ENCODE measurements around the gene CRTAC1. TPM values are rescaled to one million over a fixed set of nuclear protein-coding genes. Genes with fewer than 3 reads are reported as not detected.

The CRTAC1 gene
- total RNA-seq, 1 donor from 2014 or later = 0.30 TPM

DNA sequence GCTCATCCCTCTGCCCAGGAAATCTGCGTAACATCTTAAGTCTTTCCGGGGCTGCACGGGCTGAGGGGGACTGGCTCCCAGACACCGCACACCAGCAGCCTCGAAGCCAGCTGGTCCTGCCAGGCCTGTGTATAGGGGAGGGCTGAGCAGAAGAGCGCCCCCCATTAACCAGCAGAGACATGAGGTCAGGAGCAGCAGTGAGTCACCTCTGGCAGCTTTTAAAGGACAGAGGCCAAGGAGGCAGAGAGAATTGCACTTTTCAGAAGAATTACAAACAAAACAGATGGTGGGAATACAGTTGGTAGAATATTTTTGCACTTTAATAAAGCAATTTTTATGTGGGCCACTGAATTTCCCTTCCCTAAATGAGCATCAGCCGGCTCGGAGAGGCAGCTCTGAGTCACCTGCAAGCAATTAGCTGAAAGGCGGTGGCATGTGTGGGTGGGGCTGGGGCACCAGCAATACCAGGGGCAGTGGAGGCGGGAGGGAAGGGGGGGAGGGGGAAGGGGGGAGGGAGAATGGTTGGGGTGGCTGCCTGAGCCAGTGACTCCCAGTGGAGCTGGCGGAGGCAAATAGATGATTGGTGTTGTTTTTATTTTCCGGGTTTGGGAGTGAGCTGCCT lies 141.7 kb downstream of the CRTAC1 start:
- H3K27ac ChIP-seq = no peak overlapping the region
- Mint-ChIP-seq H3K4me3 (no peak overlapping the region), H3K36me3 (no peaks in the 10 kb centered on the region), H3K9me3 (no peaks in the 10 kb centered on the region), H3K4me1 (peaks cover 16% of the 10 kb centered on the region), H3K27ac (no peak overlapping the region), H3K27me3 (ENCODE audit: insufficient read depth, low read depth) (peaks cover 3% of the 10 kb centered on the region)
- H3K9me3 ChIP-seq (ENCODE audit: low read depth) = no peaks in the 10 kb centered on the region
- H2AFZ ChIP-seq (replicated peaks) = no peak overlapping the region
- TF ChIP-seq EZH2phosphoT487 (IDR thresholded peaks at IDR 0.05) = no peak
- no peak for TF ChIP-seq EZH2 (IDR thresholded peaks at IDR 0.05)
- TF ChIP-seq, protein P1, sequence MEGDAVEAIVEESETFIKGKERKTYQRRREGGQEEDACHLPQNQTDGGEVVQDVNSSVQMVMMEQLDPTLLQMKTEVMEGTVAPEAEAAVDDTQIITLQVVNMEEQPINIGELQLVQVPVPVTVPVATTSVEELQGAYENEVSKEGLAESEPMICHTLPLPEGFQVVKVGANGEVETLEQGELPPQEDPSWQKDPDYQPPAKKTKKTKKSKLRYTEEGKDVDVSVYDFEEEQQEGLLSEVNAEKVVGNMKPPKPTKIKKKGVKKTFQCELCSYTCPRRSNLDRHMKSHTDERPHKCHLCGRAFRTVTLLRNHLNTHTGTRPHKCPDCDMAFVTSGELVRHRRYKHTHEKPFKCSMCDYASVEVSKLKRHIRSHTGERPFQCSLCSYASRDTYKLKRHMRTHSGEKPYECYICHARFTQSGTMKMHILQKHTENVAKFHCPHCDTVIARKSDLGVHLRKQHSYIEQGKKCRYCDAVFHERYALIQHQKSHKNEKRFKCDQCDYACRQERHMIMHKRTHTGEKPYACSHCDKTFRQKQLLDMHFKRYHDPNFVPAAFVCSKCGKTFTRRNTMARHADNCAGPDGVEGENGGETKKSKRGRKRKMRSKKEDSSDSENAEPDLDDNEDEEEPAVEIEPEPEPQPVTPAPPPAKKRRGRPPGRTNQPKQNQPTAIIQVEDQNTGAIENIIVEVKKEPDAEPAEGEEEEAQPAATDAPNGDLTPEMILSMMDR (IDR thresholded peaks at IDR 0.05) = peak; percentile 5
- no peak overlapping the region for H3K9ac ChIP-seq
- no peaks in the 10 kb centered on the region for H3K79me2 ChIP-seq (ENCODE audit: low read depth)
- H3K4me3 ChIP-seq = no peak overlapping the region
- no peaks in the 10 kb centered on the region for H3K36me3 ChIP-seq
- DNase-seq (ENCODE audit: low spot score) = peak; percentile 38
- H3K4me2 ChIP-seq = no peak overlapping the region
- H3K4me1 ChIP-seq = peaks cover 24% of the 10 kb centered on the region
- H4K20me1 ChIP-seq (ENCODE audit: low read depth) = no peaks in the 10 kb centered on the region
- H3K27me3 ChIP-seq = no peaks in the 10 kb centered on the region
- H3F3A ChIP-seq (ENCODE audit: low read depth) = no peaks in the 10 kb centered on the region

DNA sequence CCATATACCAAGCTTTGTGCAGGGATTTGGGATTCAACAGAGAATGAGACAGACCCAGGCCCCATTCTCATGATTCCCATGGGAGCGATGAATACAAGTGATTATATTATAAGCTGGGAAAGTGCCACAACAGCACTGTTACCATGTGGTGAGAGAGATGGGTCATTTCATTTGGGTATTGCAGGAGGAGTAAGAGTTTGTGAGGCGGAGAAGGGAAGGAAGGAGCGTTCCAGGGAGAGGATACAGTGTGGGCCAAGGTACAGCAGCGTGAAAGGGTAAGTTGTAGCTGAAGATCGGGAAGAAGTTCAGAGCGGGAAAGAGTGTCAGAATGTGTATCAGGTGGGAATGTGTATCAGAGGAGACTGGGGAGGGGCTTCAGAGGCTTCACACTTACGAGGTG lies 142.3 kb downstream of the CRTAC1 start:
- no peak overlapping the region for H3K4me2 ChIP-seq

DNA sequence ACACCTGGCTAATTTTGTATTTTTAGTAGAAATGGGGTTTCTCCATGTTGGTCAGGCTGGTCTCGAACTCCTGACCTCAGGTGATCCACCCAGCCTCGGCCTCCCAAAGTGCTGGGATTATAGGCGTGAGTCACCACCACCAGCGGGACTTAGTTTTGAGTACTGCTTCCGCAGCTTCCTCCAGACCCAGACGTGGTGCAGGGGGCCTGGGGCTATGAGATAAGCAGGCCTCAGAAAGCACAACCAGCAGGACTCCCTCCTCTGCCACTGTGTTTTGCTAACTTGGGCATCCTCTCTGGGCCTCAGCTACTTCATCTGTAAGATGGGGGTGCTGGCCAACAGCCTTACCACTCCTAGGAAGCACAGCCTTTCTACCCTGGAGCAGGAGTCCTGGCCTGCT lies 143.0 kb downstream of the CRTAC1 start:
- TF ChIP-seq EZH2 (IDR thresholded peaks at IDR 0.05) = no peak
- TF ChIP-seq, protein P1 (IDR thresholded peaks at IDR 0.05) = no peak
- no peak for TF ChIP-seq EZH2phosphoT487 (IDR thresholded peaks at IDR 0.05)
- no peak overlapping the region for H3K27ac Mint-ChIP-seq
- H3K27me3 ChIP-seq = no peaks in the 10 kb centered on the region

More for the DNA sequence above, 142.3 kb downstream of the CRTAC1 start:
- H3K36me3 ChIP-seq = no peaks in the 10 kb centered on the region
- no peak overlapping the region for H3K27ac Mint-ChIP-seq
- no peak overlapping the region for H2AFZ ChIP-seq (replicated peaks)
- H3F3A ChIP-seq (ENCODE audit: low read depth) = no peaks in the 10 kb centered on the region
- no peak overlapping the region for H3K9ac ChIP-seq
- H3K27me3 ChIP-seq = no peaks in the 10 kb centered on the region
- no peak overlapping the region for H3K4me3 ChIP-seq
- H3K27ac ChIP-seq = no peak overlapping the region
- no peak for TF ChIP-seq EZH2 (IDR thresholded peaks at IDR 0.05)
- no peaks in the 10 kb centered on the region for H4K20me1 ChIP-seq (ENCODE audit: low read depth)
- H3K79me2 ChIP-seq (ENCODE audit: low read depth) = no peaks in the 10 kb centered on the region
- H3K4me3 Mint-ChIP-seq = no peak overlapping the region
- no peaks in the 10 kb centered on the region for H3K36me3 Mint-ChIP-seq
- H3K9me3 Mint-ChIP-seq = no peaks in the 10 kb centered on the region
- no peak for DNase-seq (ENCODE audit: low spot score)
- H3K27me3 Mint-ChIP-seq (ENCODE audit: insufficient read depth, low read depth) = peaks cover 3% of the 10 kb centered on the region
- H3K4me1 ChIP-seq = peaks cover 24% of the 10 kb centered on the region
- H3K9me3 ChIP-seq (ENCODE audit: low read depth) = no peaks in the 10 kb centered on the region
- H3K4me1 Mint-ChIP-seq = peaks cover 16% of the 10 kb centered on the region

DNA sequence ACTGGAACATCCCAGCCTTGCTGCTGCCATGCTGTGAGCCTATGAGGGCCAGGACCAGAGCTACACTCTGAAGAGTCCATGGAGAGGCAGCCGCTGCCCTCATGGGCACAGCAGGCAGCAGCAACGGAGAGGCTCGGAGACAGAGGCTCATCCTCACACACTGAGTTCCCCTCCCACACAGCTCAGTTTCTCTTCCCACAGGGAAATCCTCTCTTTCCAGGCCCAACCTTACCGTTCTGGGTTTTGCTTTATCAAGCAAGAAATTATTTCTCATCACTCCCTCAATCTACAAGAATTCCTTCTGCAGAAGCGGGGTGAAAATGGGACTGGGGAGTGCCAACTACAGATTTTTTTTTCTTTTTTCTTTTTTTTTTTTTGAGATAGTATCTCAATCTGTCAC lies 144.1 kb downstream of the CRTAC1 start:
- H3K9me3 ChIP-seq (ENCODE audit: low read depth) = no peaks in the 10 kb centered on the region
- no peaks in the 10 kb centered on the region for H3K36me3 ChIP-seq
- TF ChIP-seq, protein P1 (IDR thresholded peaks at IDR 0.05) = no peak
- TF ChIP-seq EZH2phosphoT487 (IDR thresholded peaks at IDR 0.05) (no peak), EZH2 (IDR thresholded peaks at IDR 0.05) (no peak)
- H3F3A ChIP-seq (ENCODE audit: low read depth) = no peaks in the 10 kb centered on the region
- no peak for DNase-seq (ENCODE audit: low spot score)
- H3K9ac ChIP-seq = no peak overlapping the region
- H3K9me3 Mint-ChIP-seq = no peaks in the 10 kb centered on the region
- no peak overlapping the region for H3K4me3 ChIP-seq
- H3K27me3 Mint-ChIP-seq (ENCODE audit: insufficient read depth, low read depth) = peaks cover 3% of the 10 kb centered on the region
- no peaks in the 10 kb centered on the region for H3K79me2 ChIP-seq (ENCODE audit: low read depth)
- no peak overlapping the region for H3K4me2 ChIP-seq
- H3K4me1 ChIP-seq = peaks cover 17% of the 10 kb centered on the region
- peak overlapping the region; percentile 50 for H2AFZ ChIP-seq (replicated peaks)
- no peaks in the 10 kb centered on the region for H4K20me1 ChIP-seq (ENCODE audit: low read depth)
- H3K27ac ChIP-seq = no peak overlapping the region
- no peak overlapping the region for H3K27ac Mint-ChIP-seq
- peaks cover 16% of the 10 kb centered on the region for H3K4me1 Mint-ChIP-seq
- H3K36me3 Mint-ChIP-seq = no peaks in the 10 kb centered on the region
- H3K4me3 Mint-ChIP-seq = no peak overlapping the region
- H3K27me3 ChIP-seq = no peaks in the 10 kb centered on the region

More for the DNA sequence above, 143.0 kb downstream of the CRTAC1 start:
- Mint-ChIP-seq H3K27me3 (ENCODE audit: insufficient read depth, low read depth) (peaks cover 3% of the 10 kb centered on the region), H3K4me3 (no peak overlapping the region), H3K36me3 (no peaks in the 10 kb centered on the region), H3K4me1 (peaks cover 16% of the 10 kb centered on the region), H3K9me3 (no peaks in the 10 kb centered on the region)
- H3F3A ChIP-seq (ENCODE audit: low read depth) = no peaks in the 10 kb centered on the region
- no peaks in the 10 kb centered on the region for H3K79me2 ChIP-seq (ENCODE audit: low read depth)
- DNase-seq (ENCODE audit: low spot score) = no peak
- no peak overlapping the region for H2AFZ ChIP-seq (replicated peaks)
- H3K27ac ChIP-seq = no peak overlapping the region
- no peak overlapping the region for H3K4me2 ChIP-seq
- H3K9ac ChIP-seq = no peak overlapping the region
- no peaks in the 10 kb centered on the region for H3K9me3 ChIP-seq (ENCODE audit: low read depth)
- peaks cover 24% of the 10 kb centered on the region for H3K4me1 ChIP-seq
- H4K20me1 ChIP-seq (ENCODE audit: low read depth) = no peaks in the 10 kb centered on the region
- H3K4me3 ChIP-seq = no peak overlapping the region
- H3K36me3 ChIP-seq = no peaks in the 10 kb centered on the region
